ENCODE results near the gene C11orf24. TPM values are rescaled to one million over a fixed set of nuclear protein-coding genes. Genes with fewer than 3 reads are reported as not detected.

Gene C11orf24
- total and polyA plus RNA-seq, 4 donors = 9.8 to 50.0 (median 29.6) TPM

GRCh38 chr11:68213555-68214172 is 58.1 kb downstream of the C11orf24 start:
- Histone ChIP-seq H3K27ac (ENCODE audit: low read depth in 1 of 2, low read length in 1 of 2) (peak overlapping the region; percentile 99 to 100), H3K36me3 (ENCODE audit: control insufficient read depth in 4 of 4, insufficient read depth in 4 of 4, low read length in 4 of 4) (no peaks in the 10 kb centered on the region), H3K27me3 (ENCODE audit: control insufficient read depth in 3 of 3, insufficient read depth in 3 of 3, low read length in 2 of 3) (no peaks in the 10 kb centered on the region), H3K9me3 (ENCODE audit: control insufficient read depth in 4 of 4, insufficient read depth in 3 of 4, low read length in 3 of 4) (no peaks in the 10 kb centered on the region), H3K4me1 (ENCODE audit: control insufficient read depth in 5 of 5, insufficient read depth in 5 of 5, low read length in 5 of 5) (peaks cover 8 to 35% (median 13%) of the 10 kb centered on the region in 5 donors), H3K9ac (ENCODE audit: insufficient read depth in 1 of 2, low read length in 2 of 2) (peak overlapping the region; percentile 44 to 58), H3K4me3 (peak overlapping the region; percentile 59)
- DNase-seq (peak; percentile 95 to 99 (median 95)), ATAC-seq (ENCODE audit: insufficient read depth, low FRiP score) (peak; percentile 65)
- WGBS, 2 donors = 0% methylated on average over 75 to 90 of the region's 90 CpGs
- no peak for TF ChIP-seq CTCF (IDR thresholded peaks at IDR 0.05; ENCODE audit: control extremely low read depth, extremely low read depth)

- Histone ChIP-seq H3K27me3 (ENCODE audit: control insufficient read depth in 3 of 3, insufficient read depth in 3 of 3, low read length in 2 of 3) (no peaks in the 10 kb centered on the region), H3K36me3 (ENCODE audit: control insufficient read depth in 4 of 4, insufficient read depth in 4 of 4, low read length in 4 of 4) (no peaks in the 10 kb centered on the region), H3K4me1 (ENCODE audit: control insufficient read depth in 5 of 5, insufficient read depth in 5 of 5, low read length in 5 of 5) (peaks cover 8 to 35% (median 14%) of the 10 kb centered on the region in 5 donors), H3K9me3 (ENCODE audit: control insufficient read depth in 4 of 4, insufficient read depth in 3 of 4, low read length in 3 of 4) (no peaks in the 10 kb centered on the region), H3K9ac (ENCODE audit: insufficient read depth in 1 of 2, low read length in 2 of 2) (peak within 1 kb of the TSS; percentile 58 to 86), H3K4me3 (peak within 1 kb of the TSS; percentile 98), H3K27ac (ENCODE audit: low read depth in 1 of 2, low read length in 1 of 2) (peak within 1 kb of the TSS; percentile 99 to 100)
- 1% methylated on average over 39 to 59 of the region's 60 CpGs for WGBS, 2 donors
- ATAC-seq (ENCODE audit: insufficient read depth, low FRiP score) (no peak), DNase-seq (peak; percentile 68 to 89 (median 78))
- no peak for TF ChIP-seq CTCF (IDR thresholded peaks at IDR 0.05; ENCODE audit: control extremely low read depth, extremely low read depth)
These were observed 58.6 kb downstream of the C11orf24 start, which contains the start of gene KMT5B for GRCh38 chr11:68213135-68213515. Gene KMT5B (minus strand): TSS chr11:68213296. CDS start chr11:68190076, 23,220 bp downstream.

GRCh38 chr11:68212421-68213134 is 59.2 kb downstream of the C11orf24 start:
- peak overlapping the region; percentile 95 to 100 for H3K27ac ChIP-seq (ENCODE audit: low read depth in 1 of 2, low read length in 1 of 2)
- no peaks in the 10 kb centered on the region for H3K27me3 ChIP-seq (ENCODE audit: control insufficient read depth in 3 of 3, insufficient read depth in 3 of 3, low read length in 2 of 3)
- no peaks in the 10 kb centered on the region for H3K9me3 ChIP-seq (ENCODE audit: control insufficient read depth in 4 of 4, insufficient read depth in 3 of 4, low read length in 3 of 4)
- H3K4me3 ChIP-seq = peak overlapping the region; percentile 98
- H3K4me1 ChIP-seq (ENCODE audit: control insufficient read depth in 5 of 5, insufficient read depth in 5 of 5, low read length in 5 of 5) = peaks cover 8 to 35% (median 14%) of the 10 kb centered on the region in 5 donors
- TF ChIP-seq CTCF (IDR thresholded peaks at IDR 0.05; ENCODE audit: control extremely low read depth, extremely low read depth) = no peak
- peak; percentile 45 for ATAC-seq (ENCODE audit: insufficient read depth, low FRiP score)
- H3K36me3 ChIP-seq (ENCODE audit: control insufficient read depth in 4 of 4, insufficient read depth in 4 of 4, low read length in 4 of 4) = no peaks in the 10 kb centered on the region
- DNase-seq = peak; percentile 83 to 90 (median 86)
- H3K9ac ChIP-seq (ENCODE audit: insufficient read depth in 1 of 2, low read length in 2 of 2) = peak overlapping the region; percentile 35 to 86
- WGBS, 2 donors = 0% methylated on average over 38 to 80 of the region's 80 CpGs
